B cell (primary cell): Measurements from ENCODE around the gene ADAMTSL2. TPM values are rescaled to one million over a fixed set of nuclear protein-coding genes. Genes with fewer than 3 reads are reported as not detected.

Source experiments
- ATAC-seq: fragments of 200-7000 bp; cut with Tn5 transposase; one replicate; pipeline ENCODE4 v1.10.0; 2021; ENCODE audit warnings: low read depth, mild to moderate bottlenecking, moderate number of reproducible peaks, moderate library complexity
- CTCF ChIA-PET: fragments of 350-600 bp; sonication (Branson Sonifier 250); formaldehyde crosslinking; loops from one replicate; lab custom pipeline; 2021; ENCODE audit warnings: antibody characterized with exemption, inconsistent platforms; lab: Charles Lee
- POLR2A ChIA-PET: fragments of 350-600 bp; sonication (Branson Sonifier 250); formaldehyde crosslinking; loops from one replicate; lab custom pipeline; 2021; ENCODE audit warnings: antibody characterized with exemption; lab: Charles Lee
- DNase-seq: peaks from one replicate; pipeline ENCODE4 v3.0.0; 2013
- H2AFZ ChIP-seq: 2 replicates; pipeline ENCODE4 v1.6.1; 2012; ENCODE audit warnings: mild to moderate bottlenecking, low read depth, low read length; ENCODE audit not compliant: insufficient read depth, poor library complexity, severe bottlenecking
- H3K27ac ChIP-seq, 2 donors: 1 replicate in 1 of 2; 2 replicates in 1 of 2; pipeline ENCODE4 v1.5.1; 2012 to 2013; ENCODE audit warnings: low read length in 2 of 2, mild to moderate bottlenecking in 2 of 2, moderate library complexity in 1 of 2
- H3K27me3 ChIP-seq, 4 experiments: fragments of 200-600 bp in 1 of 4; sonication (generic) in 1 of 4; replicated peaks in 1 of 4; 1 replicate in 2 of 4; 2 replicates in 2 of 4; pipeline versions ENCODE4 v1.6.1 to v1.7.0; 2013 to 2016; ENCODE audit warnings: low read length in 3 of 4, mild to moderate bottlenecking in 2 of 4, mixed read lengths in 1 of 4, moderate library complexity in 1 of 4; ENCODE audit not compliant: insufficient read depth in 4 of 4, control insufficient read depth in 3 of 4; ENCODE audit errors: control extremely low read depth in 1 of 4
- H3K36me3 ChIP-seq, 2 experiments: replicated peaks in 1 of 2; 1 replicate in 1 of 2; 2 replicates in 1 of 2; pipeline versions ENCODE4 v1.6.1 to v1.7.1; 2013; ENCODE audit warnings: low read length in 1 of 2; ENCODE audit not compliant: insufficient read depth in 2 of 2, control insufficient read depth in 1 of 2; ENCODE audit errors: control extremely low read depth in 1 of 2, extremely low read depth in 1 of 2
- H3K4me1 ChIP-seq, 2 donors: fragments of 200-600 bp in 1 of 2; sonication (generic) in 1 of 2; 1 replicate in 1 of 2; 2 replicates in 1 of 2; pipeline versions ENCODE4 v1.5.1 to v1.6.1; 2013 to 2017; ENCODE audit warnings: low read length in 2 of 2; ENCODE audit not compliant: control insufficient read depth in 2 of 2, insufficient read depth in 2 of 2
- H3K4me2 ChIP-seq: replicated peaks from 2 replicates; pipeline ENCODE3; 2012; ENCODE audit warnings: mild to moderate bottlenecking, low read depth, low read length; ENCODE audit not compliant: poor library complexity, severe bottlenecking
- H3K4me3 ChIP-seq, 5 experiments: fragments of 200-600 bp in 1 of 5; sonication (generic) in 1 of 5; 1 replicate in 3 of 5; 2 replicates in 2 of 5; pipeline versions ENCODE4 v1.5.1 to v1.7.0; 2011 to 2016; ENCODE audit warnings: low read length in 4 of 5, mild to moderate bottlenecking in 4 of 5, low read depth in 2 of 5, control low read depth in 1 of 5, moderate library complexity in 1 of 5; ENCODE audit not compliant: insufficient read depth in 1 of 5; ENCODE audit errors: control extremely low read depth in 1 of 5, extremely low read depth in 1 of 5
- H3K79me2 ChIP-seq: fragments of 200-600 bp; sonication (generic); one replicate; pipeline ENCODE4 v1.6.0; 2016; ENCODE audit warnings: low read length; ENCODE audit not compliant: control insufficient read depth, insufficient read depth
- H3K9ac ChIP-seq: fragments of 200-600 bp; sonication (generic); 2 replicates; pipeline ENCODE4 v1.6.1; 2017; ENCODE audit warnings: mild to moderate bottlenecking, low read length, moderate library complexity
- H3K9me3 ChIP-seq, 3 donors: one replicate each; pipeline versions ENCODE4 v1.6.1 to v1.7.1; 2013; ENCODE audit warnings: low read length in 2 of 3; ENCODE audit not compliant: control insufficient read depth in 2 of 3, insufficient read depth in 1 of 3; ENCODE audit errors: control extremely low read depth in 1 of 3
- H4K20me1 ChIP-seq: 2 replicates; pipeline ENCODE4 v1.6.0; 2012; ENCODE audit warnings: mild to moderate bottlenecking, low read length; ENCODE audit not compliant: insufficient read depth, control insufficient read depth, poor library complexity, severe bottlenecking
- H3K27ac Mint-ChIP-seq: one replicate; pipeline ENCODE4 v1.8.0; 2021; ENCODE audit warnings: mixed read lengths
- H3K27me3 Mint-ChIP-seq: one replicate; pipeline ENCODE4 v1.8.0; 2021; ENCODE audit warnings: mixed read lengths
- H3K4me1 Mint-ChIP-seq: one replicate; pipeline ENCODE4 v1.8.0; 2021; ENCODE audit warnings: mixed read lengths
- H3K4me3 Mint-ChIP-seq: one replicate; pipeline ENCODE4 v1.8.0; 2021; ENCODE audit warnings: mixed read lengths
- H3K9me3 Mint-ChIP-seq: one replicate; pipeline ENCODE4 v1.8.0; 2022; ENCODE audit warnings: mixed read lengths; ENCODE audit not compliant: insufficient read depth
- EZH2 ChIP-seq: IDR thresholded peaks from 2 replicates; pipeline ENCODE4 v1.6.1; 2012; ENCODE audit warnings: borderline replicate concordance, low read depth, mild to moderate bottlenecking, moderate library complexity, low read length; ENCODE audit not compliant: insufficient read depth, poor library complexity, severe bottlenecking
- whole genome bisulfite sequencing: methylation state at CpG from one replicate; pipeline ENCODE4 v1.1.5; 2013; ENCODE audit warnings: missing lambda C conversion rate; ENCODE audit not compliant: insufficient coverage; 5-methylcytosine and 5-hydroxymethylcytosine counted together
- intact Hi-C: fragments of 100-400 bp; cut with micrococcal nuclease; formaldehyde crosslinking; loops from one replicate; pipeline ENCODE4 v1.10.0; 2022
- polyA plus RNA-seq: library from polyadenylated mRNA; depleted of rRNA; stranded (reverse); fragments of >200 nt; gene quantifications from 2 replicates; pipeline ENCODE4 v1.2.3, GENCODE V29; 2012
- total RNA-seq, 2 donors: library from RNA; stranded (reverse); fragments of 120-200 nt in 1 of 2; gene quantifications; 1 replicate in 1 of 2; 2 replicates in 1 of 2; pipeline versions ENCODE4 v1.2.3 to v1.2.4, GENCODE V29; 2013 to 2022
- TF ChIP-seq, protein P1 (sequence below): fragments of 200-600 bp; IDR thresholded peaks from one replicate; pipeline ENCODE4 v1.8.0; 2022; ENCODE audit warnings: antibody characterized with exemption, mild to moderate bottlenecking

Gene ADAMTSL2
- total and polyA plus RNA-seq, 2 donors (not counting 1 experiment from before 2014, with no cell fraction given), result 0.03 TPM; not detected in 1

DNA sequence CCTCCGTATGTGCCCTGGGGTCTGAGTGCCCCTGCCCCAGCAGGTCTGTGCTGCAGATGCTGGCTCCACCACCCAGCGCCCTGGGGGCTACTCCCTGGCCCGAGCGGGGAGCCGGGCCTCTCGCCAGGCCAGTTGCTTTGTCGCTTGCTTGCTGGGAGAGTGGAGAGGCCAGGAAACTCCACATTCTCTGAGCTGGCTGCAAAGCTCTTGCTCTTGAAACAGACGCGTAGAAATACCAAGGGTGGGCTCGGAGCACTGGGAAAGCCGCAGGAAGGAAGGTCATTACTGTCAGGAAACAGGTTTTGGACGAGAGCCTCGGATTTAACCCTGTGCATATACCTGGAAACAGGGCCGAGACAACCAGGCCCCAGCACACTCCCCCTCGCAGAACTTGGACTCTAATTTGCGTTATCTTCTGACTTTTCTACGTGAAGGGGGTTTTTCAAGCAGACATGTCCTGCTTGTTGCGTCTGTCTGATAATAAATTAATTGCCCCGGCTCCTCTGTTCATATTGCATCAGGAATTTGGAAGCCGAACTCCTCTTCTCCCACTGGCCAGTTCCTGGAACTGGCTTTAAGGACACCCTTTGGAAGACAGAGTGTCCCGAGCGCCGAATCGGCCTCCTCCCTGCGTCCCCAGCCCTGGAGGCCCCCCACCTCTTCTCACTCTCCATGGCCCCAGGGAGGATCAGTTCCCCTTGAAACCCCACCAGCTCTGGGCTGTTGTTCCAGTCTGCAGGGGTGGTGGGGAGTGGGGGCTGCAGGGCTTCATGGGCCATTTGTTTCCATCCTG, 11.2 kb downstream of the ADAMTSL2 start:
- Mint-ChIP-seq H3K4me1 (peaks cover under 1% of the 10 kb centered on the region), H3K27me3 (peaks cover 12% of the 10 kb centered on the region), H3K27ac (no peak overlapping the region), H3K9me3 (no peaks in the 10 kb centered on the region), H3K4me3 (no peak overlapping the region)
- peaks cover 3 to 4% of the 10 kb centered on the region in 2 donors for H3K4me1 ChIP-seq
- H3K4me2 ChIP-seq, result no peak overlapping the region
- intact Hi-C loops, result no loop called here
- no peak overlapping the region for H3K4me3 ChIP-seq
- ChIA-PET POLR2A (no interaction called here), CTCF (no interaction called here)
- H2AFZ ChIP-seq, result no peak overlapping the region
- no peak overlapping the region for H3K27ac ChIP-seq
- H3K79me2 ChIP-seq, result no peaks in the 10 kb centered on the region
- DNase-seq, result no peak
- no peak overlapping the region for H3K9ac ChIP-seq
- ATAC-seq, result no peak
- H3K27me3 ChIP-seq, result peaks cover 0 to 6% (median 1%) of the 10 kb centered on the region in 4 experiments
- WGBS, result 89% methylated on average over 20 of the region's 25 CpGs
- H4K20me1 ChIP-seq, result no peaks in the 10 kb centered on the region
- no peaks in the 10 kb centered on the region for H3K36me3 ChIP-seq
- TF ChIP-seq, protein P1, sequence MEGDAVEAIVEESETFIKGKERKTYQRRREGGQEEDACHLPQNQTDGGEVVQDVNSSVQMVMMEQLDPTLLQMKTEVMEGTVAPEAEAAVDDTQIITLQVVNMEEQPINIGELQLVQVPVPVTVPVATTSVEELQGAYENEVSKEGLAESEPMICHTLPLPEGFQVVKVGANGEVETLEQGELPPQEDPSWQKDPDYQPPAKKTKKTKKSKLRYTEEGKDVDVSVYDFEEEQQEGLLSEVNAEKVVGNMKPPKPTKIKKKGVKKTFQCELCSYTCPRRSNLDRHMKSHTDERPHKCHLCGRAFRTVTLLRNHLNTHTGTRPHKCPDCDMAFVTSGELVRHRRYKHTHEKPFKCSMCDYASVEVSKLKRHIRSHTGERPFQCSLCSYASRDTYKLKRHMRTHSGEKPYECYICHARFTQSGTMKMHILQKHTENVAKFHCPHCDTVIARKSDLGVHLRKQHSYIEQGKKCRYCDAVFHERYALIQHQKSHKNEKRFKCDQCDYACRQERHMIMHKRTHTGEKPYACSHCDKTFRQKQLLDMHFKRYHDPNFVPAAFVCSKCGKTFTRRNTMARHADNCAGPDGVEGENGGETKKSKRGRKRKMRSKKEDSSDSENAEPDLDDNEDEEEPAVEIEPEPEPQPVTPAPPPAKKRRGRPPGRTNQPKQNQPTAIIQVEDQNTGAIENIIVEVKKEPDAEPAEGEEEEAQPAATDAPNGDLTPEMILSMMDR, result no peak
- TF ChIP-seq EZH2, result no peak
- no peaks in the 10 kb centered on the region for H3K9me3 ChIP-seq

DNA sequence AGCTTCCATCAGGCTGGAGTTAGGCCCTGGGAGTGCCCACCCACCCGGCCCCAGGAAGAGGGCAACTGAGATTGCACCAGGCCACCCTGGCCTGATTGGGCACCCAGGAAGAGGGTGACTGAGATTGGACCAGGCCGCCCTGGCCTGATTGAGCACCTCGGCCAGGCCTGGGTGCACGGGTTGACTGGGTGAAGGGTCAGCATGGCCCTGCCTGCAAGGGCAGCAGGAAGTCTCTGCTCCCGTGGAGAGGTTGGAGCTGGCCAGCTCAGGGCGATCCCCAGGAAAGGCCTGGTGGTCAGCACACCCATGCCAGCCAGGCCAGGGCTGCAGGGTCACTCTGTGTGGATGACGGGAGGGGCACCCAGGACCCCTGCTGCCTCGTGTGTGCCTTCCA, 11.8 kb downstream of the ADAMTSL2 start:
- Mint-ChIP-seq H3K4me1 (no peaks in the 10 kb centered on the region), H3K27me3 (peaks cover 16% of the 10 kb centered on the region), H3K4me3 (no peak overlapping the region), H3K27ac (no peak overlapping the region), H3K9me3 (no peaks in the 10 kb centered on the region)
- WGBS, result 78% methylated on average over 8 of the region's 8 CpGs
- Histone ChIP-seq H4K20me1 (no peaks in the 10 kb centered on the region), H3K27ac (no peak overlapping the region), H2AFZ (no peak overlapping the region), H3K79me2 (no peaks in the 10 kb centered on the region), H3K27me3 (peaks cover 0 to 6% (median 0%) of the 10 kb centered on the region in 4 experiments), H3K4me3 (no peak overlapping the region), H3K36me3 (no peaks in the 10 kb centered on the region), H3K9ac (no peak overlapping the region), H3K9me3 (no peaks in the 10 kb centered on the region), H3K4me2 (no peak overlapping the region), H3K4me1 (no peaks in the 10 kb centered on the region)
- no peak for TF ChIP-seq EZH2
- TF ChIP-seq, protein P1, result no peak
- CTCF ChIA-PET, result no interaction called here
- POLR2A ChIA-PET, result no interaction called here
- no peak for ATAC-seq
- no peak for DNase-seq
- intact Hi-C loops, result no loop called here
